NK-92 treated with Interleukin-12 subunit alpha and Interleukin-12 subunit beta, amount 100 ng/mL, for 24 hours (cell line): ENCODE results near the gene EOGT.

Experiments used
- DNase-seq: peaks from one replicate; lab custom pipeline; 2025; lab: John Stamatoyannopoulos, UW

Gene EOGT

DNA sequence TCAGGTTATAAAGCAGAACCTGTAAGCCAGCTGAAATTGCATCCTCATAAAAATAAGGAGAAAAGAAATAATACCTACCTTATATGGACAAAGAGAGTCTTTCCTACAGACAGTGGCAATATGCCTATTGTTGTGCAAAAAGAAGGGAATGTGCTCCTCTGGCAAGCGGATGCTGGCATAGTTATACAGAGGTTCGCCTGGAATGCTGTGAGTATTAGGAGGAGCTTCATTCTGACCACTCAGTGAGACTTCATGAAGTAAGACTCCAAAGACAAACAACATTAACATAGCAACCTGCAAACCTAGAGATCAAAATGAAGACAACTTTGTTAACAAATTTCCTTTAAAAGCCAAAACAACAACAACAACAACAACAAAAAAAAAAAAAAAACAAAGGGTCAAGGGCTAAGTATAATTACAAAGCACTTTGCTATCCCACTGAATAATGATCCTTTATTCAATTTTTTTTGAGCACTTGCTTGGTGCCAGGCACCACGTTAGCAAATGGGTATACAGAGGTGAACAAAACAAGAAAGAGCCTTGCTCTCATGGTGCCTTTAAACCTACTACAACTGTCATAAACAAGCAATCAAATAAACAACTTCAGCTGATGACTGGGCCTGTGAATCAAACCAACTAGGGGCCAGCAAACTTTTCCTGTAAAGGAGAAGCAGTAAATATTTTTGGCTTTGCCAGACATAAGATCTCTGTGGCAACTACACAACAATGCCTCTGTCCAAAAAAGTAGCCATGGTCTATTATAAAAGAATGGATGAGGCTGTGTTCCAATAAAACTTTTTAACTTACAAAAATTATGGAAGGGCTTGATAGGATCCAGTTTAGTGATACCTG, 3.7 kb downstream of the EOGT start:
- no peak for DNase-seq

DNA sequence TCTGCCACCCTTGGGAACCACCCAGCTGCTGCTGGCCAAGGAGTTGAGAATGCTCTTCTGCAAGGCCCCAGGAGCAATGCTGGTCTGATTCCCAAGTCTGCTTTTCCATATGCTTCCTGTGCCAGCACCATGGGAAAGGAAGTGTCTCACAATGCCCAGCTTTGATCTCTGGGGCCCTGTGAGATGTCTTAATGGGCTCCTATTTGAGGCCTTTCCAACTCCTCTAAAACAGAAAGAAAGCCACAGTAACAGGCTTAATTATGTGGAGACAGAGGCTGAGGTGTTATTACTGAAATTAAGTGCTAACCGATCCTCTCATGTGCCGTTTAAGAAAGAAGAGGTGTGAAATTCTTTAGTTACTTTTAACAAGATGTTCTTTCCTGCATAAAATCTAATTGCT, 4.5 kb downstream of the EOGT start:
- DNase-seq = no peak

DNA sequence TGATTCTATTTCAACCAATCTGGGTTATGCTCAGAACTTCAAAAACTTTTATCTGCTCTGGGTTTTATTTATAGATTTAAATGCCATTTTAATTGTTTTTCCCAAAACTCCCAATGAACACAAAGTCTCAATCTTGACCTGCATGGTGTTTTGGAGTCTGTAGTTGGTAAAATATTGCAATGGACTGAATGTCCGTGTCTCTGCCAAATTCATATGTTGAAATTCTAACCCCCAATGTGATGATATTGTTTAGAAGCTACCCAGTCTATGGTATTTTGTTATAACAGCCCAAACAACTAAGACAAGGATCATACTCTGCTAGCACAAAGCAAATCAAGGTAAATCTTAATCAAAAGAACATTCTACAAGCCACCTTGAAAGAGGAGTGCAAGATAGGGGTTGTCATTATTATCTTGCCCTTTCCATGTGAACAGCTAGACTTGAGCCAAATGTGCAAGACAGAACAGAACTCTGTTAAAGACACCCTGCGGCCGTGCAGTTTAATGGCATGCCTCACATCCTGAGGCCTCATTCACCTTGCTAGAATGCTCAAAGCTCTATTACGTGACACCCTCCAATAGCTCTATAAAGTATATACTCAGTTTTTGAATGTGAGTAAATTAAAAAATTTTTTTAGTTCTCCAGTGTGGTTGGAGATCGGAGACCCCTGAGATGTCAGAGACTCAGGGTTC, 7.5 kb downstream of the EOGT start:
- DNase-seq = no peak

DNA sequence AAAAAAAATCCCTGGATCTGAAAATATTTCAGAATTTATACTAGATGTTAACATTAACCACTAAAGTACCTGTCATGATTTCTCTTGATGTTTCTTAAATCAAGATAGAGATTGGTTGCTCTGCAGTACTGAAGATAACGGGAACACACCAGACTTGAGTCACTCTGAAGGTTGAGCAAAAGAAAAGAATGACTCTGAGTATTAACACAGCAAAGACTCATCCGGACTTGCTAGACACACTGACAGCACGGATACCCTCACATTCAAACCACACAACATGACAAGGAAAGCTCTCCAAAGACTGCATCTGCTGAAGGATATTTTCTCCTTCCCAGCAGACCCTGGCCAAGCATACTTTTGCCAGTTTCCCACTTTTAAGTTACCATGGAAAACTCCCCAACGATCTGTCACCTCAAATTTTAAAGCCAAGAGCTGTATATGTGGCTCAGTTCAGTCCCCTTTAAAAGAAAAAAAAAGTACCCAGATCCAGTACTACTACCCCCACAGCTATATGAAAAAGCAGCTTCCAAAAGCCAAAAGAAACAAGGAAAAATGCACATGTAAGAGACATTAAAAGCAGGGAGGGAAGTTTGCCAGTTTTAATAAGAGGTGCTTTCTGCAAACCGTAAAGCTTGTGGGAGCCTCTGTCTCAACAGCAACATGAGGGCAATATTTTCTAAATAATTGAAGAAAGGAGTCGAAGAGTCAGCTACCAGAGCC, 8.3 kb downstream of the EOGT start:
- DNase-seq = no peak

DNA sequence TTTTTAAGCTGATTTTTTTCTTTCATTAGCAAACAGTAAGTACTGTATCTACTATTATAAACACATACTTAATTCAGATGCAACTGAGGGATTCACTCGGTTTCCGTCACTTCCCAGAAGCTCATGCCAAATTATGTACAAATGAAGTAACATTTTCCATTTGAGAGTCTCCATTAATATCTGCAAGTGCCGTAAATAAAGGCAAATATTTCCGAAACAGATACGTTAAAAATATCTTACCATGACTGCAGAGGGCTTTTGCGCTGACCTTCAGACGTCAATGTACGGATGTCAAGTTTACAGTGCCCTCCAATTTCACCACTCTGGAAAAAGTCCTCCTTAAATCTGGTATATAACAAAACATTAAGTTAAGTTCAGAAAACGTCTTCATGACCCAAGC, 9.3 kb downstream of the EOGT start:
- DNase-seq = no peak

DNA sequence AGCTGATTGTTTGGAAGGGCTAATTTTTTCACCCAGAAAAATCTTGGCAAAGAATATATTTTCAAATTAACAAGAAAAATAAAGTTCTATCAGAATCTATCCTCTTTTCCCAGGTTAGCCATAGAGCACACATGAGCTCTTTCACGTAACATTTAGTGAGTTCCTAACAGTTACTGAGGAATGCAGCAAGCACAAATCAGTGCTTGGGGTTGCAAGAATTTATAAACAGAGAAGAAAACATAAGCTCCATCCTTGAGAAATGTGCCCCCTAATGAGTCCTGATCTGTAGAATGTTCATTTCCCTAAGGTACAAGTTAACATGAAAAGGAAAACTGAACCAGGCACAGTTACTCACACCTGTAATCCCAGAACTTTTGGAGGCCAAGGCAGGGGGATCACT, 13.9 kb downstream of the EOGT start:
- no peak for DNase-seq

DNA sequence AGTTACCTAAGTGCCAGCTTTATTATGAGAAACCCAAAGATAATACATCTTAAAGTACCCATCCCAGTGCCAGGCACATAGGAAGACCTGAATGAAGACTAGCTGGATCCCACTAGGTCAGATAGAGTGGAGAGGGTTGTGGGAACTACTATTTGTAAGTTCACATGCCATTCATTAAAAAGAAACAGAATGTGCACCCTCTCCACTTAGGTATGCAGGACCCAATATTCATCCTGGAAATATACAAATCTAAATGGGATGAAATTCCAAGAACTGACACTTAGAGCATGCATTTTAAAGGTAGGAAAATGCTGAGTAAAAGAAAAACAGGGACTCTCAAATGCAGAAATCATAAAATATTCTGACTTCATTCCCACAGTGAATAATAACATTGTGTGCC, 14.3 kb downstream of the EOGT start:
- DNase-seq = no peak

DNA sequence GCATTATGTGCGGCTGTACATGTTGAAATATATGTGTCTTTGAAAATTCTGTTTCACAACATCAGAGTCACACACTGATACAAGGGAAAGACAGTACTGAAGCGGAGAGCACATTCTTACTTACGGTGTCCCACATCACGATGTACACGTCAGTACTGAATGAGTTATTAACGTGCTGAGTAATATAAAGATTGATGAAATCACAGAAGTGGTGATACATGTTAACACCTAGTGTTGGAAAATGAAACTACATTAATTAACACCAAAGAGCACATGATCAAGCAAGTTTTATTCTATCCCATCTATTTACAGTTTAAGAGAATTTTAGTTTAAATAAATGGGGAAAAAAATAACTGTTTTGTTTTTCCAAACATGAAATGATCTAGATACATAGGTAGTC, 15.6 kb downstream of the EOGT start:
- no peak for DNase-seq

DNA sequence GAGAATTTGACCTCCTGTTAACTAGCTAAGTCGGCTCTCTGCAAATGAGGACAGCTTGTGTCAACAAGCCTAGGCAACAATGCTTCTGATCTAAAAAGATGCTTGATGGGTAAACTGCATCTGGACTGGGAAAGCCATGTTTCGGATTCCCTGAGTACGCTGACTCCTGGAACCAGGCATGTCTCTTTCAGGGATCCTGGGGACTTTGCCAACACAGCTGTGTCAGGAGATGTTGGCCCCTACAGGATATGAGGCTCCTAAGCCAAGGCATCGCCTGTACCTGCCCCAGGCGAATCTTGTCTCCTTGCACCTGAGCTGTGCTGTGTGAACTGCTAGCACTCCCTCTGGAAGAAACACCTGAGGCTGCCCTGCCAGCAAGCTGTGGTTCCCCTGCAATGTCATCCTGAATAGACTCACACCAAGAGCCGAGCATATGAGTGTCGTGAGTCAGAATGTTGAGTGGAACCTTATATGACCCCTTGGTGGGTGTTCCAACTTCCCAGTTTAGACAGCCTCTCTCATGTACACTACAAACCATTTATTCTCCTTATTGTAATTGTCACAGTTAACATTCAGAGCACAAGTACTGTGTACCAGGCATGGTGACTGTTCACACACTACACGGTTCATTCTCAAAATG, 17.0 kb downstream of the EOGT start:
- no peak for DNase-seq

DNA sequence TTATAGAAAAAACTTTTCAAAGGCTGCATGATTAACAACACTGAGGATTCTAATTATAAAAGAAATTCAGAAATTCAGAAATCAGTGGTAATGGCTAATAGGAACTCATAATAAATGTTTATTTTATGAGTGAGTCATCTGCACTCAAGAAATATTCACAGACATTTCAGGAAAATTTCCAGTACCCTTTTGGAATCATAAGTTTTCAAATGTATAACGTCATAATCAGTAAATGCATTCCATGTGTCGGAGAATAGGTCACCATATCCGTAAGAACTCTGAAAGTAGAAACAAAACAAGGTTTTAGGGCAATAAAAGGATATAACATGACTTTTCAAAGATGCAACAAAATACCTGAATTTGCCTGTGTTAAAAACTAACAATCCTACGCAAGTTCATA, 24.7 kb downstream of the EOGT start:
- DNase-seq = no peak

DNA sequence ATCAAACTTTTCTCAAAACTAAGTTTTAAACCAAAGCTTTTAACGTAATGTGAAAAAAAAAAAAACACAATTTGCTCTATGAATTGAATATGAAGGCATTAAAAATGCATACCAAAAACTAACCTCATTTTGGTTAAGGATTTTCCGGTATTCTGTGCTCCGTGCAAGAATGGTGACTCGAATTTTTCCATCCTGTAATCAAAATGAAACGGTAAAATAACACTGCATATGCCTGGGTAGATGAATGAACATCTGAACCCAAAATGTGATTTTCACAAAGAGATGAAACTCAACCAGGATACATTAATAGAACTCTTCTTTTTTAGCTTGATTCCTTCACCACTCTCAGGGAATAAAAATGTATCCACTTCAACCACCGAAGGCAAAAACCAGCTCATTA, 26.2 kb downstream of the EOGT start:
- no peak for DNase-seq

DNA sequence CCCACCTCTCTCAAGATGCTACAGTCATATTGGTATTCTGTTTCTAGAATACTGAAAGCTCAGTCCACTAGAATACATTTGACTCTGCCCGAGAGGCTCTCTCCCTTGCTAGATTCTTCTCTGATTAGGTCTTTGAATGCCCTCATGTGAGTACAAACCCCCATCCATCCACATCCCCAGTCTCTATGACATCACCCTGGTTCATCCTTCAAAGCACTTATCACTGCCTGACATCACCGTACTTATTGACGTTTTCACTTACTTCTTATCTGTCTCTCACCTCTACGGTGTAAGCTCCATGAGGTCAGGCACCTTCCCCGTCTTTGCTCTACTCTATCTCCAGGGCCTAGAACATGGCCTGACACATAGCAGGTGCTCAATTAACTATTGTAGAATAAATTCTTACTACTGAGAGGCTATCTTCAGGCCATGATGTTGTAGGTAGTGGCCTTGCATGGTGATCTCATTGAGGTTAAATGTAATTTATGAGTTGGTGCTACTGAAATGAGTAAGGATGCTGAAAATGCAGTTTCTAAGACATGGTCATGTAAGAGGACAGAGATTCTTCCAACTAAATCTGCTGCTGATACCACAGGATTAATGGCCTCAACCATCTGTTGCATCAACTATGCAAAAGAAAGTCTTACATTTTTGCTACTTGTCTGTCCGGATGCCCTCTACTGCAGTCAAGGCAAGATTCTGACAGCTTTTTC, 26.8 kb downstream of the EOGT start:
- no peak for DNase-seq

DNA sequence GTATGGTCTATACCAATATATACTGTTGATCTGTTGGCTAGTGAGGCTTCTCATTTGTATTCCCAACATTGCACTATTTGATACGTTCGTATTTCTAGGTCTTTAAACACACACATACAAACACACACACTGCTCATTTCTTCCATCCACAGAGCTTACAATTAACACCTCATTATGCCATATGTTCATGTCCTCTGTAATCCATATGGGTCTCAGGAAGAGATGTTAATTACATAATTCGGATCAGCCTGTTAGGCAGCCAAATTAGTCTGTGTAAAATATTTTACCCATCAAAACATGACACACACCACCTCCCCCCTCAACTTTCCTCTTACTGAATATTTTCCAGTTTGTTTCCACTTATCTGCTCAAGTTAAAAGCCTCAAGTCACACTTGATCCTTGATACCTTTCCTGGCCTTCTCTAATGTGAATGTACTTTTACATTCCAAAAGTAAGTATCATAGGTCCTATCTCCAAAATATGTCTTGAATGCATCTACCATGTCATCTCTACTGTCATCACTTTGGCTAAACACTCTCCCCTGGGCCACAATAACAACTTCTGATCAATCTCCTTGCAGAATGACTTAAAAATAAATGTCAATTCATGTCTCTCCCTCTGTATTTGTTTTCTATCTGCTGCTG, 28.2 kb downstream of the EOGT start:
- DNase-seq = no peak

DNA sequence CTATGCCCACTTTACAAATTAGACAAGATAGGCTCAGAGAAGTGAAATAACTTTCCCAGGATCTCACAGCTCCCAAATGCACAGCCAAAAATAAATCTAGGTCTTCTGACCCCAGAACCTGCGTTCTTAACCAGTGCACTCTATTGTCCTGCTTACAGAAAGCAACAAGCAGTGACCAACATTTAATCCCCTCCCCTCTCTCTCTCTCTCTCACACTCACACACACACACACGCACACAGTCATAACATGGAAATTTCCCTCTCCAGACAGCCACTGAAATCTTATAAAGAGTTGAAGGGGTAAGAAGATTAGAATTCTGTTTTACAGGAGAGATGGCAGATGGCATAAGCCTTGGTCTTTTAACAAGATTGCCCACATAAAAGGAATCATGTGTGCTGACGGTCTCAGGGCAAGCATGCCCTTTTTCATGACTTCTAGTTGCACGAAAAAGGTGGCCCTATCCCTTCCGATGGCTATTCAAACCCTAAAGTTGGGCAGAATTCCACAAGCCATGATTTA, 29.4 kb downstream of the EOGT start:
- DNase-seq = no peak

DNA sequence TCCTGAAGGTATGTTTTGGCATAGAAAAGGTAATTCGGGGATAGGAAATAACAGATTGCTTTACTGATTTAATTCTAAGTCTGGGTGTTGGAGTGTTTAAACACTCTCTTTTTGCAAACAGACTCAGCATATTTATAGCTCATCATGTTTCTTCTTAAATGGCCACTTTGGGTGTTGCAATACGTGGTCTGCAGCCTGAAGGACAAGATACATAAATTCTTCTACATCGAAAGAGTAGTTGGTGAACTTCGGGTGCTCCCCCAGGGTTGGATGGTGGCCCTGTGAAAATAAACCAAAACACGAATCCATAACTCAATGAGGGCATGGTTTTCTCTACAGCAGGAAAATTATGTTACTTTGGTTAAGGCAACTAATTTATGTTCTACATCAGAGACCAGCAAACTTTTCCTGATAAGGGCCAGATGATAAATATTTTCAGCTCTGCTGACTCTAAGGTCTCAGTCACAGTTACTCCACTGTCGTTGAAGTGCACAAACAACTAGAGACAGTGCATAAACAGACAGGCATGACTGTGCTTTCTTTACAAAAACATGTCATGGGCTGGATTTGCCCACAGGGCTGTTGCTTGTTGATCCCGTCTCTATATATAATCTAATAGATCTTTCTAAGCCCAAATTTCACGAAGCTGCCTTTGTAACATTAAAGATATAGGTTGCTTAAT, 35.9 kb downstream of the EOGT start:
- no peak for DNase-seq

DNA sequence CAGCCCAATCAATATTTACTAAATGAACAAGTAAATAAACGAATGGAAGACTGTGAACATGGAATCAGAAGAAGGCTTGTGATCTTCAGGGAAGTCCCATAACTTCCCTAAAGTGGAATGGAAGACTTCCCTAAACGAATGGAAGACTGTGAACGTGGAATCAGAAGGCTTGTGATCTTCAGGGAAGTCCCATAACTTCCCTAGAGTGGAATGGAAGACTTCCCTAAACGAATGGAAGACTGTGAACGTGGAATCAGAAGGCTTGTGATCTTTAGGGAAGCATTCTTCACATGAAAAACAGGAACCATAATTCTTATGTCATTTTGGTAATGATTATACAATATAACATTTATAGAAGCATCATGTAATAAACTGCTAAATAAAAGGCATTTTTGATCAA, 38.8 kb downstream of the EOGT start:
- no peak for DNase-seq

DNA sequence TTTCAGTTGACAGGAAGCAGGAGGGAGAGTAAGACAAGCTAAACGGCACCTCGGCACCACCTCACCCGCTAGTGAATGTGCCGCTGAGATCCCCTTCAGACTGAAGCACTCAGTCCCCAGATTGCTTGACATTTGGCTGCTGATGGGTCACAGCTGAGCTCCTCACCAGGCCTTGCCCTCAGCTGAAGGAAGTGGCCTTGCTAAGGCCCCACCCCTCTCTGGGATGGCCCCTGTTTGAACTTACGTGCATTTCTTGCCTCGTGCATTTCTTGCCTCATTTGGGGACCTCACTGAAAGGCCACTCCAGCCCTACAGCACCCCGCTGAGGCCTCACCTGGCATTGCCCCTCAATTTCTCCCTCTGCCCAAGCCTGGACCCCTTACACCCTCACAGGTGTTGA, 39.8 kb downstream of the EOGT start:
- DNase-seq = no peak

DNA sequence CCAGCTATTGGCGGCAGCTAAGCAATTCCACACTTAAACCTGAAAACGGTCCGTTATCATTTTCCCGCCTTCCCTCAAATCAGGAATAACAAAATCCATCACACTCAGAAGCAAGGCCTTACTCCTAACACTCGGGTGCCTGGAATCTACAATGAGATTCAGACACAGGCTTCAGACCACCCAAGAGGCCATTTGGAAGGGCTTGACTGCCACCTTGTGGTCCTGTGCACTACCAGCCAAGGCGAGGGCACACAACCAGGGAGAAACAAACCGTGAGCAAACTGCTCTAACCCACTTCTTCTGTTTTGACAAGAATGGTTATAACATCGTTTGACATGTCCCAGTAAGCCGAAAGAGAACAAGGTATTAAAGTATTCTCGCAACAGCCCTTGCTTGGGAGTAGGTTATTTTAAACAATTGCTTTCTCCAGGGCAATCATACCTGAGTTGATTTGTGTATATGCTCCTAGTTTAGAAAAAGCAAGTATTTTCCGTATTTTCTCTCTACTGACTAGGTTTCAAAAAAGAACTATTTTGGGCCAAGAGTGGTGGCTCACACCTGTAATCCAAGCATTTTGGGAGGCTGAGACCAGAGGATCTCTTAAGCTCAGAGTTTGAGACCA, 41.0 kb downstream of the EOGT start:
- no peak for DNase-seq

DNA sequence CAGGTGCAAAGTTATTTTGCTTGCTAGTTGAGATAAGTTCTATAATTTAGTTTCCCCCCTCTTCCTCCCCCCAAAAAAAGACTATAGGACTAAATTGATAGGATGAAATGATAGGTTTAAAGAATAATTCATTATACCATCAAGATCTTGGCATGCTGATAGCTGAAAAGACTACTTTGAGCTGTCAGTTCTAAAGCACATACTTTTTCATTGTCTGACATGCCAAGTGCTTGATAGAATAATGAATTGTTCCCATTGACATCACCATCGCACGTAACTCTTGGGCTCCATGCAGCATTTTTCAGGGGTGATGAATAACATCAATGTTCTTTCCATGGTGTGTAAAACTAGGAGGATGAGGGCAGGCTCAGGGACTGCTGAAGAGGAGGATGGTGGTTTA, 48.8 kb downstream of the EOGT start:
- DNase-seq = no peak

DNA sequence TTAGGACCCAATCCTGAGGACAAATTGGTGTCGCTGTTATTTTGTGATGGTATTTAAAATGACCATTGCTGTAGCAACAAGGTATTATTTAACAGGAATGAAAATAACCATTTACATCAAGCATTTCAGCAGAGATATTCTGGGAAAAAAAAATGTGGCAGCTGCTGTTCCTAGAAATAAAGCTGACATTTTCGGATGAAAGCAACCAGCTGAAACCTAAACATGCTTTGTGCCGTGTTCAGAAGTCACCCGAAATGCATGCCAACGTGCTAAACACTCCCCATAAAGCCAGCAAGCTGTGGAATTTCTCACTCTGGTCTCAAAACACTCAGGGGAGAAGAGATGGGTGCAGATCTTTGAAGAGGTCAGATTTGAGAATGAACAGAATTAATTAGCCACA, 49.6 kb downstream of the EOGT start:
- DNase-seq = no peak
